GM21381 (cell line): Measurements from ENCODE around the gene KLHDC10.
"Not testable (repeated sequence)": the region's sequence is repeated elsewhere in the genome, so short reads cannot be mapped to it uniquely, and the experiment has no call there.

ENCODE experiments used
- ATAC-seq: cut with Tn5 transposase; IDR thresholded peaks from one replicate; pipeline ENCODE4 v1.9.1; 2021; ENCODE audit warnings: mild to moderate bottlenecking, moderate library complexity; ENCODE audit not compliant: unreplicated experiment

KLHDC10 gene

GRCh38 chr7:130114776-130115175 lies 44.4 kb downstream of the KLHDC10 start:
- no peak for ATAC-seq

GRCh38 chr7:130118294-130118693 lies 48.0 kb downstream of the KLHDC10 start:
- no peak for ATAC-seq

GRCh38 chr7:130118801-130119200 lies 48.5 kb downstream of the KLHDC10 start:
- no peak for ATAC-seq

GRCh38 chr7:130123501-130123900 lies 53.2 kb downstream of the KLHDC10 start:
- no peak for ATAC-seq

GRCh38 chr7:130124711-130125110 lies 54.4 kb downstream of the KLHDC10 start:
- no peak for ATAC-seq

GRCh38 chr7:130126840-130127239 lies 56.5 kb downstream of the KLHDC10 start:
- not testable (repeated sequence) for ATAC-seq

GRCh38 chr7:130127404-130127803 lies 57.1 kb downstream of the KLHDC10 start:
- ATAC-seq = no peak

GRCh38 chr7:130127821-130128317 lies 57.5 kb downstream of the KLHDC10 start:
- ATAC-seq = no peak

- no peak for ATAC-seq
Measured at GRCh38 chr7:130129011-130129411, 58.7 kb downstream of the KLHDC10 start.

GRCh38 chr7:130131191-130131834 lies 61.0 kb downstream of the KLHDC10 start:
- ATAC-seq = no peak

GRCh38 chr7:130131964-130132875 lies 61.9 kb downstream of the KLHDC10 start:
- no peak for ATAC-seq

GRCh38 chr7:130133029-130133782 lies 62.9 kb downstream of the KLHDC10 start:
- no peak for ATAC-seq

GRCh38 chr7:130134106-130134636 lies 63.8 kb downstream of the KLHDC10 start:
- no peak for ATAC-seq

GRCh38 chr7:130134726-130135125 lies 64.4 kb downstream of the KLHDC10 start:
- no peak for ATAC-seq

GRCh38 chr7:130135208-130136205 lies 65.2 kb downstream of the KLHDC10 start:
- no peak for ATAC-seq

GRCh38 chr7:130136579-130137167 lies 66.3 kb downstream of the KLHDC10 start:
- ATAC-seq = no peak

- no peak for ATAC-seq
Measured at GRCh38 chr7:130137207-130137606, 66.9 kb downstream of the KLHDC10 start.

GRCh38 chr7:130139193-130139960 lies 69.0 kb downstream of the KLHDC10 start:
- ATAC-seq = no peak
